ENCODE measurements around the gene STUB1.

The STUB1 gene

GRCh38 chr16:679814-680624 is at the start of gene STUB1:
Gene STUB1, plus strand, starts transcription at chr16:680410. Its CDS starts 116 bp downstream, at chr16:680526.
- DNase-seq = peak; percentile 89

- no peak for DNase-seq
Measured at GRCh38 chr16:630815-631405, 49.3 kb upstream of the STUB1 start, which contains the start of gene WFIKKN1. Gene WFIKKN1, plus strand, starts transcription at chr16:630985. Its CDS starts 269 bp downstream, at chr16:631254.

- DNase-seq = no peak
Measured at GRCh38 chr16:631808-632358, 48.3 kb upstream of the STUB1 start.

- no peak for DNase-seq
Measured at GRCh38 chr16:632486-633335, 47.5 kb upstream of the STUB1 start.

- no peak for DNase-seq
Measured at GRCh38 chr16:633336-634050, 46.7 kb upstream of the STUB1 start.

GRCh38 chr16:634051-634670 is 46.0 kb upstream of the STUB1 start:
- no peak for DNase-seq

- no peak for DNase-seq
Measured at GRCh38 chr16:634996-635395, 45.2 kb upstream of the STUB1 start.

- no peak for DNase-seq
Measured at GRCh38 chr16:635573-636205, 44.5 kb upstream of the STUB1 start.

GRCh38 chr16:636206-637080 is 43.8 kb upstream of the STUB1 start, which contains the start of gene METTL26:
Gene METTL26, minus strand, starts transcription at chr16:636305. Its CDS starts 15 bp downstream, at chr16:636290.
- peak; percentile 93 for DNase-seq

- DNase-seq = peak; percentile 87
Measured at GRCh38 chr16:637081-638018, 42.9 kb upstream of the STUB1 start.

GRCh38 chr16:638034-638543 is 42.1 kb upstream of the STUB1 start:
- no peak for DNase-seq

GRCh38 chr16:638836-639235 is 41.4 kb upstream of the STUB1 start:
- DNase-seq = no peak

GRCh38 chr16:640614-641013 is 39.6 kb upstream of the STUB1 start:
- DNase-seq = no peak

GRCh38 chr16:641326-642188 is 38.7 kb upstream of the STUB1 start, which contains the start of gene MCRIP2:
Gene MCRIP2, plus strand, starts transcription at chr16:641828. Its CDS starts 164 bp downstream, at chr16:641992.
- peak; percentile 71 for DNase-seq

- peak; percentile 35 for DNase-seq
Measured at GRCh38 chr16:642189-643049, 37.8 kb upstream of the STUB1 start.

GRCh38 chr16:643050-643368 is 37.2 kb upstream of the STUB1 start:
- DNase-seq = no peak

GRCh38 chr16:644556-644955 is 35.7 kb upstream of the STUB1 start:
- DNase-seq = no peak
